ENCODE results near the gene IL22. TPM values are rescaled to one million over a fixed set of nuclear protein-coding genes. Genes with fewer than 3 reads are reported as not detected.
A peak's percentile ranks its signal among the peaks of the same experiment; 100 is the strongest.

The IL22 gene
- total RNA-seq, 1 donor from 2014 or later: not detected

GRCh38 chr12:68227356-68227755 is 26.0 kb downstream of the IL22 start:
- H3K4me1 Mint-ChIP-seq (ENCODE audit: low read depth, unreplicated experiment): peaks cover 6% of the 10 kb centered on the region

GRCh38 chr12:68225576-68226476 is 27.6 kb downstream of the IL22 start, which contains the start of gene IL26:
IL26 (minus strand) TSS chr12:68225810; CDS start chr12:68225756, 54 bp downstream.
- no peaks in the 10 kb centered on the region for H4K20me1 ChIP-seq (ENCODE audit: insufficient read depth, low read length)
- TF ChIP-seq EZH2 (IDR thresholded peaks at IDR 0.05; ENCODE audit: insufficient read depth, low read length): no peak
- TF ChIP-seq CTCF (IDR thresholded peaks at IDR 0.05; ENCODE audit: insufficient read depth, low read depth, low read length): no peak
- Mint-ChIP-seq H3K9me3 (ENCODE audit: unreplicated experiment) (no peaks in the 10 kb centered on the region), H3K4me3 (ENCODE audit: unreplicated experiment) (no peak within 1 kb of the TSS), H3K27me3 (ENCODE audit: low read depth, unreplicated experiment) (peaks cover under 1% of the 10 kb centered on the region), H3K27ac (ENCODE audit: unreplicated experiment) (no peak within 1 kb of the TSS), H3K4me1 (ENCODE audit: low read depth, unreplicated experiment) (peaks cover 6% of the 10 kb centered on the region), H3K36me3 (ENCODE audit: low read depth, unreplicated experiment) (no peaks in the 10 kb centered on the region)
- H2AFZ ChIP-seq (ENCODE audit: low read depth, low read length): no peak within 1 kb of the TSS
- H3K9me3 ChIP-seq (ENCODE audit: insufficient read depth, low read depth, low read length): no peaks in the 10 kb centered on the region
- H3K27ac ChIP-seq (ENCODE audit: low read depth, low read length): no peak within 1 kb of the TSS
- H3K4me3 ChIP-seq (ENCODE audit: insufficient read depth, low read depth, low read length): no peak within 1 kb of the TSS
- FAIRE-seq (no peak), DNase-seq (ENCODE audit: low read depth) (no peak)
- no peaks in the 10 kb centered on the region for H3K36me3 ChIP-seq (ENCODE audit: insufficient read depth, low read length)
- peaks cover 16% of the 10 kb centered on the region for H3K4me1 ChIP-seq (ENCODE audit: insufficient read depth, low read length)
- peak within 1 kb of the TSS; percentile 31 for H3K4me2 ChIP-seq (ENCODE audit: low read length)
- no peak within 1 kb of the TSS for H3K9ac ChIP-seq (ENCODE audit: low read length)
- no peaks in the 10 kb centered on the region for H3K27me3 ChIP-seq (ENCODE audit: insufficient read depth, low read length)
- H3K79me2 ChIP-seq (ENCODE audit: insufficient read depth, low read length): no peaks in the 10 kb centered on the region

More at GRCh38 chr12:68227356-68227755, 26.0 kb downstream of the IL22 start:
- Histone ChIP-seq H3K36me3 (ENCODE audit: insufficient read depth, low read length) (no peaks in the 10 kb centered on the region), H2AFZ (ENCODE audit: low read depth, low read length) (no peak overlapping the region), H3K27me3 (ENCODE audit: insufficient read depth, low read length) (no peaks in the 10 kb centered on the region), H3K27ac (ENCODE audit: low read depth, low read length) (no peak overlapping the region), H3K4me1 (ENCODE audit: insufficient read depth, low read length) (peaks cover 16% of the 10 kb centered on the region), H3K79me2 (ENCODE audit: insufficient read depth, low read length) (no peaks in the 10 kb centered on the region), H4K20me1 (ENCODE audit: insufficient read depth, low read length) (no peaks in the 10 kb centered on the region), H3K4me3 (ENCODE audit: insufficient read depth, low read depth, low read length) (no peak overlapping the region), H3K9me3 (ENCODE audit: insufficient read depth, low read depth, low read length) (no peaks in the 10 kb centered on the region), H3K9ac (ENCODE audit: low read length) (no peak overlapping the region), H3K4me2 (ENCODE audit: low read length) (no peak overlapping the region)
- FAIRE-seq (no peak), DNase-seq (ENCODE audit: low read depth) (no peak)
- no peaks in the 10 kb centered on the region for H3K36me3 Mint-ChIP-seq (ENCODE audit: low read depth, unreplicated experiment)
- H3K27me3 Mint-ChIP-seq (ENCODE audit: low read depth, unreplicated experiment): peaks cover 4% of the 10 kb centered on the region
- H3K9me3 Mint-ChIP-seq (ENCODE audit: unreplicated experiment): no peaks in the 10 kb centered on the region
- no peak overlapping the region for H3K27ac Mint-ChIP-seq (ENCODE audit: unreplicated experiment)
- no peak overlapping the region for H3K4me3 Mint-ChIP-seq (ENCODE audit: unreplicated experiment)
- TF ChIP-seq CTCF (IDR thresholded peaks at IDR 0.05; ENCODE audit: insufficient read depth, low read depth, low read length) (no peak), EZH2 (IDR thresholded peaks at IDR 0.05; ENCODE audit: insufficient read depth, low read length) (no peak)
